Body of pancreas (tissue), 4 donors: ENCODE results near the gene PKP1. TPM values are rescaled to one million over a fixed set of nuclear protein-coding genes. Genes with fewer than 3 reads are reported as not detected.

Experiments
- ATAC-seq: fragments of 150-250 bp; one replicate; pipeline ENCODE4 v1.9.1; 2016
- DNase-seq, 4 donors: peaks; one replicate each; pipeline ENCODE4 v3.0.0-alpha.2; 2019
- H3K27ac ChIP-seq, 4 donors: fragments of 200-600 bp; sonication (generic); 1 replicate in 3 of 4; 2 replicates in 1 of 4; pipeline versions ENCODE4 v1.5.1 to v1.6.1; 2016 to 2019; ENCODE audit warnings: mild to moderate bottlenecking in 1 of 4, mixed read lengths in 1 of 4, moderate library complexity in 1 of 4
- H3K27me3 ChIP-seq, 2 donors: fragments of 200-600 bp; sonication (generic); one replicate each; pipeline ENCODE4 v1.6.0; 2016; ENCODE audit warnings: mild to moderate bottlenecking in 1 of 2
- H3K36me3 ChIP-seq, 2 donors: fragments of 200-600 bp; sonication (generic); replicated peaks in 1 of 2; 2 replicates each; pipeline ENCODE4 v1.5.1; 2016; ENCODE audit warnings: low read depth in 2 of 2; ENCODE audit not compliant: insufficient read depth in 1 of 2
- H3K4me1 ChIP-seq: fragments of 200-600 bp; sonication (generic); one replicate; pipeline ENCODE4 v1.6.0; 2016
- H3K4me3 ChIP-seq, 2 donors: fragments of 200-600 bp; sonication (generic); 1 replicate in 1 of 2; 2 replicates in 1 of 2; pipeline ENCODE4 v1.5.1; 2016 to 2019
- H3K9me3 ChIP-seq, 3 donors: fragments of 200-600 bp; sonication (generic); 1 replicate in 2 of 3; 2 replicates in 1 of 3; pipeline ENCODE4 v1.5.1; 2016
- POLR2A ChIP-seq, 3 donors: fragments of 450-650 bp; IDR thresholded peaks; one replicate each; pipeline ENCODE4 v1.6.1; 2016; ENCODE audit warnings: antibody characterized with exemption in 3 of 3, mild to moderate bottlenecking in 2 of 3
- whole genome bisulfite sequencing, 2 donors: methylation state at CpG; one replicate each; pipeline ENCODE4 v1.1.5; 2017; 5-methylcytosine and 5-hydroxymethylcytosine counted together
- intact Hi-C: fragments of 100-400 bp; cut with DNase I; formaldehyde crosslinking; loops from one replicate; pipeline ENCODE4 v1.15.1; 2023
- total RNA-seq, 2 donors: library from RNA; depleted of rRNA; stranded (reverse); fragments of >200 nt; gene quantifications; one replicate each; pipeline ENCODE4 v1.1.0, GENCODE V29; 2016
- TF ChIP-seq, protein P1 (sequence below), 7 experiments: fragments of 450-650 bp in 4 of 7; fragments of 200-600 bp in 3 of 7; sonication (generic) in 3 of 7; IDR thresholded peaks; one replicate each; pipeline ENCODE4 v1.5.1; 2016 to 2019; ENCODE audit warnings: antibody characterized with exemption in 7 of 7

Gene PKP1
- total RNA-seq, 2 donors from 2014 or later, result 0.33 TPM; not detected in 1

DNA sequence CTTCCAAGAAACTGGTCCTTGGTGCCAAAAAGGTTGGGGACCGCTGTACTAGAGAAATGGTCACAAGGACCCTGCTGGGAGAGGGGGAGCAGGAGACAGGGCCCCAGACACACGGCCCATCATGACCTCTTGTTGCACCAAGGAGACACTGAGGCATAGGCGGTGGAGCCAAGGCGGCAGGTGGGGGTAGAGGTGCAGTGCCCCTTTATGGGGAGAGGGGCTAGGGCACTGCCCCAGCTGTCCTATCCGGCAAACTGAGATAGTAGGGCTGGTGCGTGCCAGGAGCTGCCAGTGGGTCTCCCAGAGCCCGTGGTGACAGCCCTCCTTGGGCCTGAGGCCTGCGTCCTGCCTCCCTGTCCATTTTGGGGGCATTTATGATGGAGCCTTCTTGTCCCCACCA is 73.9 kb downstream of the PKP1 start:
- Histone ChIP-seq H3K27ac (no peak overlapping the region), H3K4me1 (no peaks in the 10 kb centered on the region), H3K9me3 (no peaks in the 10 kb centered on the region), H3K36me3 (no peaks in the 10 kb centered on the region), H3K4me3 (no peak overlapping the region), H3K27me3 (no peaks in the 10 kb centered on the region)
- WGBS, 2 donors, result 87 to 91% methylated on average over 7 to 8 of the region's 8 CpGs
- TF ChIP-seq POLR2A (IDR thresholded peaks at IDR 0.05), result no peak
- TF ChIP-seq, protein P1, sequence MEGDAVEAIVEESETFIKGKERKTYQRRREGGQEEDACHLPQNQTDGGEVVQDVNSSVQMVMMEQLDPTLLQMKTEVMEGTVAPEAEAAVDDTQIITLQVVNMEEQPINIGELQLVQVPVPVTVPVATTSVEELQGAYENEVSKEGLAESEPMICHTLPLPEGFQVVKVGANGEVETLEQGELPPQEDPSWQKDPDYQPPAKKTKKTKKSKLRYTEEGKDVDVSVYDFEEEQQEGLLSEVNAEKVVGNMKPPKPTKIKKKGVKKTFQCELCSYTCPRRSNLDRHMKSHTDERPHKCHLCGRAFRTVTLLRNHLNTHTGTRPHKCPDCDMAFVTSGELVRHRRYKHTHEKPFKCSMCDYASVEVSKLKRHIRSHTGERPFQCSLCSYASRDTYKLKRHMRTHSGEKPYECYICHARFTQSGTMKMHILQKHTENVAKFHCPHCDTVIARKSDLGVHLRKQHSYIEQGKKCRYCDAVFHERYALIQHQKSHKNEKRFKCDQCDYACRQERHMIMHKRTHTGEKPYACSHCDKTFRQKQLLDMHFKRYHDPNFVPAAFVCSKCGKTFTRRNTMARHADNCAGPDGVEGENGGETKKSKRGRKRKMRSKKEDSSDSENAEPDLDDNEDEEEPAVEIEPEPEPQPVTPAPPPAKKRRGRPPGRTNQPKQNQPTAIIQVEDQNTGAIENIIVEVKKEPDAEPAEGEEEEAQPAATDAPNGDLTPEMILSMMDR (IDR thresholded peaks at IDR 0.05), result no peak
- no peak for ATAC-seq
- intact Hi-C loops, result no loop called here
- DNase-seq, result peak in 1 of 4 donors; percentile 2

DNA sequence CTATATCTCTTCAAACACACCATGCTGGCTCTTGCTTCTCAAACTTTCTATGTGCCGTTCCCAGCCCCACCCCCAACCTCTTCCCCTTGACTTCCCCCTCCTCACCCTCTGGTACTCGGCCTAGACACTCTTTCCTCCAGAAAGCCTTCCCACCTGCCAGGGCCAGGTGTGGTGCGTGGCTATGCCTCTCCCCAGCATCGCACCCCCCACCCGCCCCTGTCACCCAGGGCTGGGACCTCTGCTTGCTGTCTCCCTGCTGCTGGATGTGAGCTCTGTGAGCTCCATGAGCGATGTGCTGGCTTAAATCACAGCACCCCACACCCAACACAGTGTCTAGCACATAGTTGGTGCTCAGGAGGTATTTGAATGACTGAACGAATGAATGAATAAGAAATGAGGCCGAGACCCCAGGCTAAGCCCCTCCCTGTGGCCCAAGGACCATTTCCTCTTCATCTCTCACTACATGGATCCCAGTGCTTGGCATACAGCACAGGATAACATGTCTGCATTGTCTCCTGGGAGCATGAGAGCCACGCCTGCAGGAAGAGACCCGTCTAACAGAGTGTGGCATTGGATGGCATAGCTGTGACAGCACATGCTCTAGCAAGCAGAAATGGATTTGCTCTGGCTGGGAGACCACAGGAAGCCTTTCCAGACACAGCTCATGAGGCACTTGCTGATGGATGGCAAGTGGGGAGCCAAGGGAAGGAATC is 74.5 kb downstream of the PKP1 start:
- ATAC-seq (no peak), DNase-seq (no peak)
- Histone ChIP-seq H3K4me1 (no peaks in the 10 kb centered on the region), H3K36me3 (no peaks in the 10 kb centered on the region), H3K27me3 (no peaks in the 10 kb centered on the region), H3K9me3 (no peaks in the 10 kb centered on the region), H3K27ac (no peak overlapping the region), H3K4me3 (no peak overlapping the region)
- no peak for TF ChIP-seq POLR2A (IDR thresholded peaks at IDR 0.05)
- TF ChIP-seq, protein P1 (IDR thresholded peaks at IDR 0.05), result no peak
- intact Hi-C loops, result no loop called here
- 67 to 69% methylated on average over 6 to 10 of the region's 10 CpGs for WGBS, 2 donors

DNA sequence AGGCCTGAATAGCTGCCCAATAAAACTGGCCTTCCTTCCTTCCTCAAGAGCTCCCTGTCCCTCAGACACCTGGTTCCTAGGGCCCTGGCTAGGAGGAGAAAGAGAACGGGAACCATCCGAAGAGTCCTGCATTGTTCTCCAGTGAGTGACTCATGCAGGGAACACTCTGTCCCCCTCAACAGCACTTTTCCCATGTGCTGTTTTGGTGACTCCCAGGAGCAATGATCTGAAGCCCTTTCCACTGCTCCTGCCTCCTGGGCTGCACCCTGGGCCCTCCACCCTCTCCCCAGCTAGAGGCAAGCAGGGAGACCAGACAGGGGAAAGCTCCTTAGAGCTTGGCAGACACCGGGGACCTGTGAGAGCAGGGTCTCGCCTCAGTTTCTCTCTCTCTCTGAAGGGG is 75.3 kb downstream of the PKP1 start:
- ATAC-seq (no peak), DNase-seq (peak in 1 of 4 donors; percentile 3)
- no peaks in the 10 kb centered on the region for H3K9me3 ChIP-seq
- no peaks in the 10 kb centered on the region for H3K4me1 ChIP-seq
- no peaks in the 10 kb centered on the region for H3K27me3 ChIP-seq
- no peak for TF ChIP-seq POLR2A (IDR thresholded peaks at IDR 0.05)
- intact Hi-C loops, result no loop called here
- H3K4me3 ChIP-seq, result no peak overlapping the region
- no peaks in the 10 kb centered on the region for H3K36me3 ChIP-seq
- WGBS, 2 donors, result 75% methylated on average over 2 to 4 of the region's 4 CpGs
- no peak overlapping the region for H3K27ac ChIP-seq

DNA sequence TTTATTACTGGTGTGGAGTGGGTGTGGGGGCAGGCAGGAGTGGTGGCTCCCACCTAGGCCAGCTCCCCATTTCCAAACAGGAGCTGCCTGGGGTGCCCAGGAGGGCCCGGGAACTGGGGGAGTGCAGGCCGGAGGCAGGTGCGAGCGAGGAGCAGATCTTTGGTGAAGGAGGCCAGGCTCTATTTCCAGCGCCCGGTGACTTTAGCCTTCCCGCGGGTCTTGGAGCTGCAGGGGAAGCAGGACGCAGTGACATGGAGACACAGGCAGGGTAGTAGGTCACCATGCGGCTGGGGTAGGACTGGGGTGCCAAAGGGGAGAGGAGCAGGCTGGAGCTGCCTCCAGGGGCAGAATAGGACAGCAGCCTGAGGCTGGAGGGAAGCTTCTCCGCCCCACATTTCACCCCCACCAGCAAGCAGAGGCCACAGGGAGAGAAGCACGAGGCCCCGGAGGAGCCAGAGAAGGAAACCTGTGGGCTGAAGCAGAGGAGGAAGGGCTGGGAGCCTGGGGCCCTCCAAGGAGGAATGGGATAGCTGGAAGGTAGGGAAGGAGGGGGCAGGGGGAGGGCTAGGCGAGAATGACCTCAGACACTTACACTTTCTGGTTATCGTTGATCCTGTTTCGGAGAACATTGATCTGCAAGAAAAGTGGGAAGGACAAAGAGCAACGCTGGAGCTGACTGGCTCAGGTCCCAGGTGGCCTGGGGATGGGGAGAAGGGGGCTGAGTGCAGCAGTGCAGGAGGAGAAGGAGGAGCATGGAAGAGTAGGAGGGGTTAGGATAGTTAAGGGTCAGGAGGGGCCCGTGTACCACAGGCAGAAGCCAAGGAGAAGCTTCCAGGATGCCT is 75.9 kb downstream of the PKP1 start:
- Histone ChIP-seq H3K36me3 (no peaks in the 10 kb centered on the region), H3K4me3 (no peak overlapping the region), H3K27me3 (no peaks in the 10 kb centered on the region), H3K9me3 (no peaks in the 10 kb centered on the region), H3K4me1 (no peaks in the 10 kb centered on the region), H3K27ac (no peak overlapping the region)
- no peak for TF ChIP-seq POLR2A (IDR thresholded peaks at IDR 0.05)
- TF ChIP-seq, protein P1 (IDR thresholded peaks at IDR 0.05), result no peak
- ATAC-seq (no peak), DNase-seq (peak in 1 of 4 donors; percentile 3)
- 65 to 73% methylated on average over 17 to 18 of the region's 18 CpGs for WGBS, 2 donors
- intact Hi-C loops, result no loop called here

DNA sequence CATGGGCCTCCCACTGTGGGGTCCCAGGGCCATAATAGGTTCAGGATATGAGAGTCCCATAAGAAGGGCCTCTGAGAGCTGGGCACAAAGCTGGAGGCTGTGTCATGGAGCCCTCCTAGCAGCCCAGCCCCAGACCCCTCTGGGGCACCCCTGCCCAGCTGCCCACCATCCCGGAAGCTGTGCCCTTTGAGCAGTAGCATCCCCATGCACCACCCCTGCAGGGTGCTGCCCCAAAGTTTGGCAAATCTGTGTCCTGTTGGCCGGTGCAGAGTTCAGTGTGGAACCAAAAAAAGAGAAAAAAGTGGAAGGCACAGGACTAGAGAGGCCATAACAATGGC is 76.5 kb downstream of the PKP1 start:
- Histone ChIP-seq H3K4me3 (no peak overlapping the region), H3K27me3 (no peaks in the 10 kb centered on the region), H3K36me3 (no peaks in the 10 kb centered on the region), H3K4me1 (no peaks in the 10 kb centered on the region), H3K27ac (no peak overlapping the region), H3K9me3 (no peaks in the 10 kb centered on the region)
- intact Hi-C loops, result loop anchor here (5.0 kb wide), 1 partner anchor 108 kb away; no protein-coding TSS in a partner anchor
- DNase-seq (no peak), ATAC-seq (no peak)
- no peak for TF ChIP-seq POLR2A (IDR thresholded peaks at IDR 0.05)
- TF ChIP-seq, protein P1 (IDR thresholded peaks at IDR 0.05), result no peak
- WGBS, 2 donors, result 71 to 79% methylated on average over 2 of the region's 2 CpGs
